Epithelial cell of proximal tubule (primary cell): ENCODE data around the gene UNC13C. TPM values are rescaled to one million over a fixed set of nuclear protein-coding genes. Genes with fewer than 3 reads are reported as not detected.

Experiments
- DNase-seq: peaks from one replicate; pipeline ENCODE4 v3.0.0-alpha.2; 2011; ENCODE audit warnings: low read depth
- H3K4me3 ChIP-seq: 2 replicates; pipeline ENCODE4 v1.5.1; 2011; ENCODE audit warnings: low read depth, mild to moderate bottlenecking, low read length
- total RNA-seq: library from RNA; depleted of rRNA; stranded (reverse); fragments of >200 nt; gene quantifications from 2 replicates; pipeline ENCODE4 v1.2.3, GENCODE V29; 2015
- TF ChIP-seq, protein P1 (sequence below): conservative IDR thresholded peaks from 2 replicates; pipeline ENCODE4 v1.5.1; 2012; ENCODE audit warnings: low read depth, mild to moderate bottlenecking, low read length

Gene UNC13C
- total RNA-seq, 1 donor from 2014 or later: 0.06 TPM

GRCh38 chr15:54618120-54618519 is 639.9 kb downstream of the UNC13C start:
- DNase-seq: no peak
- TF ChIP-seq, protein P1, sequence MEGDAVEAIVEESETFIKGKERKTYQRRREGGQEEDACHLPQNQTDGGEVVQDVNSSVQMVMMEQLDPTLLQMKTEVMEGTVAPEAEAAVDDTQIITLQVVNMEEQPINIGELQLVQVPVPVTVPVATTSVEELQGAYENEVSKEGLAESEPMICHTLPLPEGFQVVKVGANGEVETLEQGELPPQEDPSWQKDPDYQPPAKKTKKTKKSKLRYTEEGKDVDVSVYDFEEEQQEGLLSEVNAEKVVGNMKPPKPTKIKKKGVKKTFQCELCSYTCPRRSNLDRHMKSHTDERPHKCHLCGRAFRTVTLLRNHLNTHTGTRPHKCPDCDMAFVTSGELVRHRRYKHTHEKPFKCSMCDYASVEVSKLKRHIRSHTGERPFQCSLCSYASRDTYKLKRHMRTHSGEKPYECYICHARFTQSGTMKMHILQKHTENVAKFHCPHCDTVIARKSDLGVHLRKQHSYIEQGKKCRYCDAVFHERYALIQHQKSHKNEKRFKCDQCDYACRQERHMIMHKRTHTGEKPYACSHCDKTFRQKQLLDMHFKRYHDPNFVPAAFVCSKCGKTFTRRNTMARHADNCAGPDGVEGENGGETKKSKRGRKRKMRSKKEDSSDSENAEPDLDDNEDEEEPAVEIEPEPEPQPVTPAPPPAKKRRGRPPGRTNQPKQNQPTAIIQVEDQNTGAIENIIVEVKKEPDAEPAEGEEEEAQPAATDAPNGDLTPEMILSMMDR: no peak
- no peak overlapping the region for H3K4me3 ChIP-seq

DNA sequence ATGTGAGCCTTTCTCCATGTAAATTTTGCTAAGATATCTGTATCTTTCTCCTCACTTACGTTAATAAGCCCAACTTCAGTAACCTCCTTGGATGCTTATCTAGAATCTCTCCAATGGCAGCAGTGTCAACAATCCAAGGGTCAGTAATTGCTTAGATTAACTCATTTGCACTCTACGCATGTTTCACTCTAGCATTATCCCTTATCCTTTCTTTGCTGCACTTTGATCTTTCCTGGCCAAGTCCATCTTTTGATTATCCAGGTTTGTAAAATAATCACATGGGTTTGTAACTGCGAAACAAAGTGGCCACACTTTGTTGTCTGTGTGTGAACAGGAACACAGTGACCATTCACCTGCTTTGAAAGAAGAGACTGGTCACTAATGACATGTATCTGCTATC is 640.9 kb downstream of the UNC13C start:
- no peak for DNase-seq
- TF ChIP-seq, protein P1: no peak
- no peak overlapping the region for H3K4me3 ChIP-seq

DNA sequence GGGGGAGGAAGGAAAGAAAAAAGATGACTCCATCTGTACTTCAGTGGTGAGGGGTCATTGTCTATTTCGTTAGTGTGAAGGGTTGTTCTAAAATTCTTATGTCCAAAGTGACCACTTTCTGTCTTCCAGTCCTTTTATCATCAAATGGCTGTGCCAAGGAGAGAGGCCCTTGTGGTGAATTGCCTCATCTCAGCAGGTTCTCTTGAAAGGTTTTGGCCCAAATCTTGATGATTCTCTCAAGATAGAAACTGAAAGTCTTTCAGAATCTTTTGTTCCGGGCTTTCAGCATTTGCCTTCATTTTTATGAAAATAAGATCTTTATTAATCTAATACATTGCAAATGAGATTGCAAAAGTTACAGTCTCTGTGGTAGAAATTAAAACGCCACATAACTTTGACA is 642.7 kb downstream of the UNC13C start:
- TF ChIP-seq, protein P1: no peak
- no peak overlapping the region for H3K4me3 ChIP-seq
- DNase-seq: no peak

DNA sequence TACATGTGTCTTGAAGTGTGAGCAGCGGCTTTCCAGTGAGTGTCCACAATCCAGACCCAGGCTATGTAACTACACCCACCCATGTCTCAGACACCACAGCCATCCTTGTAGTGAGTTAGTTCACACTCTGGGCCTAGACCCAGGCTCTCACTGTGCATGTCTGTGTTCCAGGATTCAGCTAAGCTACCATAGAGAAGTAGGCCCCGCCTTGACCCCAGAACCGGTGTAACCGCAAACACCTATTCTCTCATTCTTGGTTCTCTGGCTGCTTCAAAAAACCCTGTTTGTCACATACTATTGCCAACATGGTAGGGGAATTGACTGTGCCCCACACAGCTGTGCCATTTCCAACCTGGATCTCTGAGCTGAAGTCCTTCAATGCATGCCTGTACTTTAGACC is 657.9 kb downstream of the UNC13C start:
- H3K4me3 ChIP-seq: no peak overlapping the region
- TF ChIP-seq, protein P1: no peak
- DNase-seq: no peak

GRCh38 chr15:54638666-54639065 is 660.4 kb downstream of the UNC13C start:
- no peak overlapping the region for H3K4me3 ChIP-seq
- DNase-seq: no peak
- TF ChIP-seq, protein P1: no peak

DNA sequence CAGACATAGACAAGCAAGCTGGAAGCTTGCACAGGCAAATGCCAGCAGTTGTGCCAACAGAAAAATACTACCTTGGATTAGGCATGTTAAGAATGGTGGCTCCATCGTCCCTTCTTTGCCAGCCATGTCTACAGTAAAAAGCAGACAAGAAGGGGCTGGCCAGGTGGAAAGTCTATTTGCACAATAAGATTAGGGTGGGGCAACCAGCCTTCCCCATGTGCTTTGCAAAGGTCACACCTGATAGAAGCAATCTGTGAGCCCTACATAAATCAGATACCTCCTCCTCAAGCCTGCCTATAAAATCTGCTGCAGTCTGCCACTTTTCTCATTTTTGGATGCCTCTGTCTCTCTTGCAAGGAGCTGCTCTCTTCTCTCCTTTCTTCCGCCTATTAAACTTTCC is 662.6 kb downstream of the UNC13C start:
- no peak overlapping the region for H3K4me3 ChIP-seq
- DNase-seq: no peak
- TF ChIP-seq, protein P1: no peak

GRCh38 chr15:54644796-54645195 is 666.6 kb downstream of the UNC13C start:
- DNase-seq: no peak
- H3K4me3 ChIP-seq: no peak overlapping the region
- TF ChIP-seq, protein P1: no peak
